A673 (cell line): Measurements from ENCODE around the gene LRRC57. TPM values are rescaled to one million over a fixed set of nuclear protein-coding genes. Genes with fewer than 3 reads are reported as not detected.

Source experiments
- BruUV-seq: library from RNA; stranded (reverse); fragments of 400-500 nt; replicated peaks from 2 replicates; lab custom pipeline; 2021; lab: Mats Ljungman, UMichigan
- CTCF ChIA-PET: fragments of 300-600 bp; sonication (Branson Sonifier 250); formaldehyde crosslinking; loops from one replicate; lab custom pipeline; 2022; ENCODE audit warnings: antibody characterized with exemption; lab: Charles Lee
- POLR2A ChIA-PET: fragments of 300-600 bp; sonication (Branson Sonifier 250); formaldehyde crosslinking; loops from one replicate; lab custom pipeline; 2022; ENCODE audit warnings: antibody characterized with exemption; ENCODE audit not compliant: low non-redundant PET; lab: Charles Lee
- DNase-seq: peaks from one replicate; pipeline ENCODE4 v3.0.0-alpha.2; 2015; ENCODE audit warnings: low spot score
- H3K27ac ChIP-seq: fragments of 200-600 bp; sonication (generic); 2 replicates; pipeline ENCODE4 v1.5.1; 2016; ENCODE audit warnings: mixed run types, low read depth, mild to moderate bottlenecking, mixed read lengths, antibody characterized with exemption, low read length; ENCODE audit not compliant: poor library complexity, severe bottlenecking
- H3K27me3 ChIP-seq: fragments of 200-600 bp; sonication (generic); replicated peaks from 2 replicates; pipeline ENCODE4 v1.6.1; 2017; ENCODE audit warnings: mixed run types, low read depth, mild to moderate bottlenecking, mixed read lengths, antibody characterized with exemption, low read length; ENCODE audit not compliant: insufficient read depth, poor library complexity
- H3K36me3 ChIP-seq: fragments of 200-600 bp; sonication (generic); 2 replicates; pipeline ENCODE4 v1.6.1; 2016; ENCODE audit warnings: mixed run types, mild to moderate bottlenecking, mixed read lengths, antibody characterized with exemption, low read length; ENCODE audit not compliant: insufficient read depth, poor library complexity, severe bottlenecking
- H3K4me1 ChIP-seq: fragments of 200-600 bp; sonication (generic); 2 replicates; pipeline ENCODE4 v1.6.1; 2017; ENCODE audit warnings: mixed run types, mild to moderate bottlenecking, mixed read lengths, antibody characterized with exemption, low read length; ENCODE audit not compliant: insufficient read depth, poor library complexity, severe bottlenecking
- H3K4me3 ChIP-seq: fragments of 200-600 bp; sonication (generic); 2 replicates; pipeline ENCODE4 v1.5.1; 2016; ENCODE audit warnings: low read depth, mixed run types, mild to moderate bottlenecking, mixed read lengths, low read length; ENCODE audit not compliant: poor library complexity, severe bottlenecking
- H3K9me3 ChIP-seq: fragments of 200-600 bp; sonication (generic); 2 replicates; pipeline ENCODE4 v1.6.1; 2016; ENCODE audit warnings: mixed run types, low read depth, mild to moderate bottlenecking, mixed read lengths, antibody characterized with exemption, low read length; ENCODE audit not compliant: poor library complexity, severe bottlenecking
- CTCF ChIP-seq: fragments of 300-800, 200-600 bp; sonication (generic); conservative IDR thresholded peaks from 2 replicates; pipeline ENCODE4 v1.5.1; 2017; ENCODE audit warnings: low read depth, mild to moderate bottlenecking, antibody characterized with exemption, low read length, moderate library complexity, mixed read lengths
- EZH2 ChIP-seq: fragments of 200-600 bp; sonication (generic); IDR thresholded peaks from 2 replicates; pipeline ENCODE4 v1.6.1; 2017; ENCODE audit warnings: borderline replicate concordance, low read depth, mild to moderate bottlenecking, mixed read lengths, antibody characterized with exemption, low read length; ENCODE audit not compliant: poor library complexity, severe bottlenecking
- intact Hi-C: fragments of 100-400 bp; cut with micrococcal nuclease; formaldehyde crosslinking; loops from one replicate; pipeline ENCODE4 v1.10.0; 2022; ENCODE audit not compliant: unreplicated experiment
- total RNA-seq: library from RNA; stranded (reverse); gene quantifications from 2 replicates; pipeline ENCODE4 v1.2.3, GENCODE V29; 2021

LRRC57 gene
- total RNA-seq, 1 experiment from 2014 or later, result 32.7 TPM

- H3K27ac ChIP-seq, result no peak overlapping the region
- H3K36me3 ChIP-seq, result peaks cover 1% of the 10 kb centered on the region
- H3K27me3 ChIP-seq, result no peaks in the 10 kb centered on the region
- CTCF ChIA-PET, result no interaction called here
- intact Hi-C loops, result no loop called here
- BruUV-seq, result no TSS peak
- TF ChIP-seq EZH2 (no peak), CTCF (no peak)
- peaks cover 5% of the 10 kb centered on the region for H3K4me1 ChIP-seq
- H3K9me3 ChIP-seq, result no peaks in the 10 kb centered on the region
- H3K4me3 ChIP-seq, result no peak overlapping the region
- POLR2A ChIA-PET, result no interaction called here
- DNase-seq, result no peak
These were observed 44.8 kb downstream of the LRRC57 start for GRCh38 chr15:42503825-42504224.

- no TSS peak for BruUV-seq
- H3K4me3 ChIP-seq, result no peak overlapping the region
- H3K4me1 ChIP-seq, result peaks cover 8% of the 10 kb centered on the region
- POLR2A ChIA-PET, result no interaction called here
- peaks cover 7% of the 10 kb centered on the region for H3K36me3 ChIP-seq
- no peak overlapping the region for H3K27ac ChIP-seq
- no peaks in the 10 kb centered on the region for H3K27me3 ChIP-seq
- intact Hi-C loops, result no loop called here
- CTCF ChIA-PET, result no interaction called here
- TF ChIP-seq EZH2 (no peak), CTCF (no peak)
- no peaks in the 10 kb centered on the region for H3K9me3 ChIP-seq
- DNase-seq, result no peak
These were observed 46.1 kb downstream of the LRRC57 start for GRCh38 chr15:42502477-42502876.

GRCh38 chr15:42499858-42500609, 48.6 kb downstream of the LRRC57 start:
- Histone ChIP-seq H3K9me3 (no peaks in the 10 kb centered on the region), H3K27ac (no peak overlapping the region), H3K4me3 (no peak overlapping the region), H3K4me1 (peaks cover 12% of the 10 kb centered on the region), H3K27me3 (no peaks in the 10 kb centered on the region), H3K36me3 (peaks cover 7% of the 10 kb centered on the region)
- no peak for TF ChIP-seq EZH2
- ChIA-PET POLR2A (interaction anchor here (0.6 kb wide), 1 partner anchor 239 kb away, joined by 17 read pairs; no protein-coding TSS in a partner anchor), CTCF (no interaction called here)
- intact Hi-C loops, result loop anchor here (10.0 kb wide), 1 partner anchor 155 kb away; no protein-coding TSS in a partner anchor
- no TSS peak for BruUV-seq
- DNase-seq, result no peak
